ENCODE data around the gene PDE11A. TPM values are rescaled to one million over a fixed set of nuclear protein-coding genes. Genes with fewer than 3 reads are reported as not detected.

PDE11A gene
- total and polyA plus RNA-seq, 2 of the 8 experiments (the other 6 are each of a cell fraction or from before 2014, with no cell fraction given) = 0.19 to 0.23 TPM

DNA sequence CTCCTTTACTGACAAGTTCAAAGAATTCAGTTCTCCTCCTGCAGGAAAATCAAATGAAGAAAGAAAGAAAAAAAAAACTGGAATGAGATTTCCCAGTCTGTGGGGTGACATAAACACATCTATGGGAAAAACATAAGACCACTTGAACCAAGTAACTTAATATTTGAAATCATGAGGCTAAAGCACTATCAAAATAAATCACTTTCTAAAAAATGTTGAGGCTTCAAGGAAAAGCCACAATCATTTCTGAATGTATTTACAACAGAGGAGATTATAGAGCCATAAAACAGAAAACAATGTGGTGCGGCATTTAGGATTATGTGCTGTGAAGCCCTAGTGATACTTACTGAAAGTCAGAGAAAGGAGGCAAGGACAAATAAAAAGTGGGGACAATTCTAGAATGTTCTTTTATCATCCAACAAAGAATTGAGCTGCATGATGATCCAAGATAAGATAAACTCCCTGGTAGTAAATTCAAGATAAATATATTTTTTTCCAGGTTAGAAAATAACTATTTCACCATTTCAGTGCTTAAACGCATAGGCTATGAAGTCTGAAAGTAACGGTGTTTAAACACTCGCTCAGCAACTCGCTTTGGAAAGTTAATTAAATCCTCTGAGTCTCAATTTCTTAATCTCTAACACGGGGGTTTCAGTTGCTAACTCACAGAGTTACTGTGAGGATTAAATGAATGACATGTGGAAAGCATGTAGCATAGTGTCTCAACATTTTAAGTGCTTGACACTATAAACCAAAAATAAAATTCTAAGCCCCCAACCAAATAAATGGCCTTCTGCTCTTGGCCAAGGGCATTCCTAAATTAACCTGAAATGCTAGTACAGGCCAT, 391.5 kb downstream of the PDE11A start (continued):
- no peak for TF ChIP-seq RNF2 (IDR thresholded peaks at IDR 0.05; ENCODE audit: borderline replicate concordance, low read depth, low read length, missing control alignments, poor library complexity, severe bottlenecking)
- no peak for TF ChIP-seq SUZ12 (IDR thresholded peaks at IDR 0.05; ENCODE audit: low read length)
- TF ChIP-seq JUND (IDR thresholded peaks at IDR 0.05; ENCODE audit: low read length) = no peak
- TF ChIP-seq KDM4A (IDR thresholded peaks at IDR 0.05; ENCODE audit: low read depth, low read length, severe bottlenecking) = no peak
- TF ChIP-seq TEAD4 (IDR thresholded peaks at IDR 0.05; ENCODE audit: low read depth, low read length) = no peak
- no peak for TF ChIP-seq PHF8 (conservative IDR thresholded peaks at IDR 0.05; ENCODE audit: low read depth, low read length)
- no peak for TF ChIP-seq CBX5 (IDR thresholded peaks at IDR 0.05; ENCODE audit: low read depth, low read length)
- TF ChIP-seq CREB1 (IDR thresholded peaks at IDR 0.05) = no peak

Data from H1 (cell line).